ENCODE data around the gene LEMD3.

Gene LEMD3

GRCh38 chr12:65125975-65126374 lies 43.4 kb upstream of the LEMD3 start:
- TF ChIP-seq CTCF (conservative IDR thresholded peaks at IDR 0.05; ENCODE audit: low read depth, low read length), result no peak

GRCh38 chr12:65126482-65126881 lies 42.9 kb upstream of the LEMD3 start:
- no peak for TF ChIP-seq CTCF (conservative IDR thresholded peaks at IDR 0.05; ENCODE audit: low read depth, low read length)
- DNase-seq (ENCODE audit: low read depth), result no peak
- no peak overlapping the region for H3K4me3 ChIP-seq (ENCODE audit: low read depth, low read length)

More at GRCh38 chr12:65125975-65126374, 43.4 kb upstream of the LEMD3 start:
- DNase-seq (ENCODE audit: low read depth), result no peak
- no peak overlapping the region for H3K4me3 ChIP-seq (ENCODE audit: low read depth, low read length)

- H3K4me3 ChIP-seq (ENCODE audit: low read depth, low read length), result no peak overlapping the region
- TF ChIP-seq CTCF (conservative IDR thresholded peaks at IDR 0.05; ENCODE audit: low read depth, low read length), result no peak
- no peak for DNase-seq (ENCODE audit: low read depth)
Measured at GRCh38 chr12:65133879-65134278, 35.5 kb upstream of the LEMD3 start.

GRCh38 chr12:65139389-65139788 lies 30.0 kb upstream of the LEMD3 start:
- no peak for TF ChIP-seq CTCF (conservative IDR thresholded peaks at IDR 0.05; ENCODE audit: low read depth, low read length)
- no peak overlapping the region for H3K4me3 ChIP-seq (ENCODE audit: low read depth, low read length)
- no peak for DNase-seq (ENCODE audit: low read depth)

- no peak overlapping the region for H3K4me3 ChIP-seq (ENCODE audit: low read depth, low read length)
- TF ChIP-seq CTCF (conservative IDR thresholded peaks at IDR 0.05; ENCODE audit: low read depth, low read length), result no peak
- no peak for DNase-seq (ENCODE audit: low read depth)
Measured at GRCh38 chr12:65140738-65141137, 28.6 kb upstream of the LEMD3 start.

GRCh38 chr12:65147312-65147905 lies 22.0 kb upstream of the LEMD3 start:
- no peak for DNase-seq (ENCODE audit: low read depth)
- no peak overlapping the region for H3K4me3 ChIP-seq (ENCODE audit: low read depth, low read length)
- no peak for TF ChIP-seq CTCF (conservative IDR thresholded peaks at IDR 0.05; ENCODE audit: low read depth, low read length)

GRCh38 chr12:65152012-65152411 lies 17.4 kb upstream of the LEMD3 start:
- no peak overlapping the region for H3K4me3 ChIP-seq (ENCODE audit: low read depth, low read length)
- TF ChIP-seq CTCF (conservative IDR thresholded peaks at IDR 0.05; ENCODE audit: low read depth, low read length), result no peak
- DNase-seq (ENCODE audit: low read depth), result no peak
